RWPE1 (cell line): ENCODE data around the gene OSER1.
"Not testable (repeated sequence)": the region's sequence is repeated elsewhere in the genome, so short reads cannot be mapped to it uniquely, and the experiment has no call there.

Experiments
- CTCF ChIA-PET: fragments of 350-600 bp; sonication (Branson Sonifier 250); formaldehyde crosslinking; extraction: SDS; loops from one replicate; lab custom pipeline; 2021; lab: Yijun Ruan, JAX
- POLR2A ChIA-PET: fragments of 400-600 bp; formaldehyde crosslinking; extraction: SDS; loops from one replicate; lab custom pipeline; 2020; ENCODE audit warnings: antibody characterized with exemption; ENCODE audit not compliant: low non-redundant PET; lab: Yijun Ruan, JAX
- DNase-seq: peaks from one replicate; pipeline ENCODE4 v3.0.0; 2012; ENCODE audit warnings: low spot score
- H3K27ac ChIP-seq: fragments of 450-650 bp; 2 replicates; pipeline ENCODE4 v1.5.1; 2017
- TF ChIP-seq, protein P1 (sequence below): fragments of 450-650 bp; conservative IDR thresholded peaks from 2 replicates; pipeline ENCODE4 v1.5.1; 2017; ENCODE audit warnings: low read depth, mild to moderate bottlenecking

Gene OSER1

DNA sequence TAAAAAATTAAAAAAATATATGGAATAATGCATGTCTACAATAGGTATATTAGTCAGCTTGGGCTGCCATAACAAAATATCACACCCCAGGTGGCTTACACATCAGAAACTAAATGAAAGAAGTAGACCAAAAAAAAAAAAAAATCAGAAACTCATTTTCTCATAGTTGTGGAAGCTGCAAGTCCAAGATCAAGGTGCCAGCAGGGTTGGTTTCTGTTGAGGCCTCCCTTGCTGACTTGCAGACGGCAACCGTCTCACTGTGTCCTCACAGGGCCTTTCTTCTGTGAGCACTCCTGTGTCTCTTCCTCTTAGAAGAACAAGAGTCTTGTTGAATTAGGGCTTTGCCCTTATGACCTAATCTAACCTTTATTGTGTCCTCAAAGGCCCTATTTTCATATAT, 25.1 kb upstream of the OSER1 start:
- TF ChIP-seq, protein P1, sequence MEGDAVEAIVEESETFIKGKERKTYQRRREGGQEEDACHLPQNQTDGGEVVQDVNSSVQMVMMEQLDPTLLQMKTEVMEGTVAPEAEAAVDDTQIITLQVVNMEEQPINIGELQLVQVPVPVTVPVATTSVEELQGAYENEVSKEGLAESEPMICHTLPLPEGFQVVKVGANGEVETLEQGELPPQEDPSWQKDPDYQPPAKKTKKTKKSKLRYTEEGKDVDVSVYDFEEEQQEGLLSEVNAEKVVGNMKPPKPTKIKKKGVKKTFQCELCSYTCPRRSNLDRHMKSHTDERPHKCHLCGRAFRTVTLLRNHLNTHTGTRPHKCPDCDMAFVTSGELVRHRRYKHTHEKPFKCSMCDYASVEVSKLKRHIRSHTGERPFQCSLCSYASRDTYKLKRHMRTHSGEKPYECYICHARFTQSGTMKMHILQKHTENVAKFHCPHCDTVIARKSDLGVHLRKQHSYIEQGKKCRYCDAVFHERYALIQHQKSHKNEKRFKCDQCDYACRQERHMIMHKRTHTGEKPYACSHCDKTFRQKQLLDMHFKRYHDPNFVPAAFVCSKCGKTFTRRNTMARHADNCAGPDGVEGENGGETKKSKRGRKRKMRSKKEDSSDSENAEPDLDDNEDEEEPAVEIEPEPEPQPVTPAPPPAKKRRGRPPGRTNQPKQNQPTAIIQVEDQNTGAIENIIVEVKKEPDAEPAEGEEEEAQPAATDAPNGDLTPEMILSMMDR, result no peak
- CTCF ChIA-PET, result interaction anchor here (0.6 to 1.5 kb wide), 4 partner anchors 18 to 815 kb away, joined by 4 to 8 read pairs (median 4); partner anchors contain the start of gene FITM2
- no peak overlapping the region for H3K27ac ChIP-seq
- DNase-seq, result no peak
- POLR2A ChIA-PET, result no interaction called here

DNA sequence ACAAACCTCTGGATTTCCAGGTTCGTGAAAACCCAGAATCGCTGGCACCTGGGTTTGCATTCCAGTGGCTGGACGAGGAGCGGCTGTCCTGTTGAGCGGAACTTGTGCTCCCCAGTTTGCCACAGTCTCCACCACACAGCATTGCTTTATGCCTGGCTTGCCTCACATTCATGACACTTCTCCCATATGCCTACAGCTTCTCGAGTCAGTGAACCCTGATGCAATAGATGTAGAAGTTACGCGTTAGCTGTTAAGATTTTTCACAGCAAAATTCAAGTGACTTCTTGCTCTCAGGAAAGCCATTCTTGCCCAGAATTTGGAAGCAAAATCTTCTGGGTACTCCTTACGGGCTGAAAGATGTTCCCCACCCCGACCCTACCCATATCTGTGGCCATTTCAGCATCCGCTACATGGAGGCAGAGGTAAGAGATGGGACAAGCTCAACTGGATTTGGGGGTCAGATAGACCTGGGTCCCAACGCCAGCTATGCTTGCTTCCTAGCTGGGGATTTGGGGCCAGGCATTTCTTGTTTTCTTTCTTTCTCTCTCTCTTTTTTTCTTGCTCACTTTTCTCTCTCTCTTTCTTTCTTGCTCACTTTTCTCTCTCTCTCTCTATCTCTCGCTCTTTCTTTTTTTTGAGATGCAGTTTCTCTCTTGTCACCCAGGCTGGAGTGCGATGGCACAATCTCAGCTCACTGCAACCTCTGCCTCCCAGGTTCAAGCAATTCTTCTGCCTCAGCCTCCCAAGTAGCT, 24.2 kb upstream of the OSER1 start:
- CTCF ChIA-PET, result interaction anchor here (0.7 kb wide), 1 partner anchor 183 kb away, joined by 4 read pairs; no protein-coding TSS in a partner anchor
- POLR2A ChIA-PET, result no interaction called here
- no peak for DNase-seq
- TF ChIP-seq, protein P1, result no peak
- H3K27ac ChIP-seq, result no peak overlapping the region

DNA sequence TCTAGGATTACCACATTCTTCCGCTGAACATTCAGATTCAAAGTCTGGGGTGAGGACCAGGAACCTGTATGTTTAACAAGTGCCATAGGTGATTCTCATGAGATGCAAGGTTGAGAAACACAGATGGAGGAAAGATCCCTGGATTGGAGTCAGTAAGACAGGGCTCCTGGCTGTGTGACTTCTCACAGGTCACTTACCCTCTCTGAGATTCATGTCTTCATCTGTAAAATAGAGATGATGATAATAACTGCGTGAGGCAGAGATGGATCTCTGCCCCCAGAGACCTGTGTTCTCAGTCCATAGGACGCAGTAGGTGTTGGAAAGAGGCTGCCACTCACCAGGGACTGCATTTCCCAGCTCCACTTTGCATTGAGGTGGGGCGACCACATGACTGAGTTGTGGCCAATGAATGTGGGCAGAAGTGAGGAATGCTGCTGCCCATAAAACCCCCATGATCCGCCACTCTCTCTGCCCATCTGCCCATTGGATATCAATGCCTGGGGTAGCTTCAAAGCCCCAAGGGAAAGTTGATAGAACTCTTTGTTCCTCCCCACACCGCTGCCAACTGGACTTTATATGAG, 23.0 kb upstream of the OSER1 start:
- CTCF ChIA-PET, result interaction anchor here (0.6 to 0.9 kb wide), 4 partner anchors 43 to 188 kb away, joined by 3 to 5 read pairs (median 4); no protein-coding TSS in a partner anchor
- TF ChIP-seq, protein P1, result no peak
- no peak for DNase-seq
- POLR2A ChIA-PET, result no interaction called here
- no peak overlapping the region for H3K27ac ChIP-seq

DNA sequence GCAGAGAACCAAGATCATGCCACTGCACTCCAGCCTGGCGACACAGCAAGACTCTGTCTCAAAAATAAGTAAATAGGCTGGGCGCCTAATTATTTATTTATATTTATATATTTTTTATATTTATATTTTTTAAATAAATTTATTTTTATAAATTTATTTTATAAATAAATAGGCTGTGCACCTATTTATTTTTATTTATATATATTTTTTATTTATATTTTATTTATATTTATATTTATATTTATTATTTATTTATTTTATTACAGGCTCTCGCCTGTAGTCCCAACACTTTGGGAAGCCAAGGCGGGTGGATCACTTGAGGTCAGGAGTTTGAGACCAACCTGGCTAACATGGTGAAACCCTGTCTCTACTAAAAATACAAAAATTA, 21.9 kb upstream of the OSER1 start:
- CTCF ChIA-PET, result interaction anchor here (1.4 kb wide), 1 partner anchor 29 kb away, joined by 4 read pairs; no protein-coding TSS in a partner anchor
- H3K27ac ChIP-seq, POLR2A ChIA-PET, DNase-seq: not testable (repeated sequence)

DNA sequence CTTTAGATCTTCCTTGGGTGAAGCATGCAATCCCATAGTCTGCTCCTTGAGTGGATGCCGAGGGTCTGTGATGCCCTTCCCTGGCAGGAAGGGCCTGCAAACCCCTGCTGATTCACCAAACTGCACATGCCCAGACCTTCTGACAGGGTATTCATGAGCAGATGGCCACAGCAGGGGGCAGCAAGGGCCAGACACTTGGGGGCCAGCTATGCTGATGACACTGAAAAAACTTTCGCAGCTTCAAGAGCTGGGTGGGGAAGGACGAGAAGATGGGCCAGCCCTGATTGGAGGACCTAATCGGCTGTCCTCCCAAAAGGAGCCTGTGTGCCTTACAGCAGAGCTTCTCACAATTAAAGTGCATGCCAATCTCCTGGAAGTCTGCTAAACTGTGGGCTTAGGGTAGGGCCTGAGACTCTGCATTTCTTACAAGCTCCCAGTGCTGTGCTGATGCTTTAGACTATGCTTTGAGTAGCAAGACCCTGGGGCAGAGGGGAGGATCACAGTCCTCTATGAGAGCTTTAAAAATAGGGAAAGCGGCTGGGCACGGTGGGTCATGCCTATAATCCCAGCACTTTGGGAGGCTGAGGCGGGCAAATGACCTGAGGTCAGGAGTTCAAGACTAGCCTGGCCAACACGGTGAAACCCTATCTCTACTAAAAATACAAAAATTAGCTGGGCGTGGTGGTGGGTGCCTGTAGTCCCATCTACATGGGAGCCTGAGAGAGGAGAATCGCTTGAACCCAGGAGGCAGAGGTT, 21.3 kb upstream of the OSER1 start:
- CTCF ChIA-PET, result interaction anchor here (1.4 kb wide), 1 partner anchor 30 kb away, joined by 4 read pairs; no protein-coding TSS in a partner anchor
- POLR2A ChIA-PET, result interaction anchor here (0.5 kb wide), 1 partner anchor 175 kb away, joined by 3 read pairs; no protein-coding TSS in a partner anchor
- no peak for DNase-seq
- TF ChIP-seq, protein P1, result no peak
- H3K27ac ChIP-seq, result no peak overlapping the region

DNA sequence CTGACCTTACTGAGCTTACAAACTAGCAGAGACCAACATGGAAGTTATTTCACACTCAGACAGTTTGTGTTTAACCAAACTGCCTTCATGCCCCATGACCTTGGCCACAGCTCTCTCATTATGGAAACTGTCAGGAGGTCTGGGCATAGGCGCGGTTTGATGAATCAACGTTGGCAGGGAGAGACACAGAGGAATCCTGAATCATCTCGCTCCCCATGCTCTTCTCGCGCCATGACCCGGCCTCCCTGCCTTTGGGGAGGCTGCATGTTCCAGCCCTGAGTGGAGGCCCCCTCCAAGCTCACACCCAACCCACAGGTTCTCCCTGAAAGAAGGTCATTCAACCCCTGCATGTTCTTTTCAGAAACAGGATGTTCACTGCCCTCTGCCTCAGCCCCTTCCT, 20.6 kb upstream of the OSER1 start:
- TF ChIP-seq, protein P1, result no peak
- POLR2A ChIA-PET, result interaction anchor here (0.5 kb wide), 1 partner anchor 176 kb away, joined by 3 read pairs; no protein-coding TSS in a partner anchor
- DNase-seq, result no peak
- CTCF ChIA-PET, result interaction anchor here (0.7 kb wide), 1 partner anchor 14 kb away, joined by 3 read pairs; no protein-coding TSS in a partner anchor
- H3K27ac ChIP-seq, result no peak overlapping the region
